ENCODE data around the gene SPEM1.

The SPEM1 gene

DNA sequence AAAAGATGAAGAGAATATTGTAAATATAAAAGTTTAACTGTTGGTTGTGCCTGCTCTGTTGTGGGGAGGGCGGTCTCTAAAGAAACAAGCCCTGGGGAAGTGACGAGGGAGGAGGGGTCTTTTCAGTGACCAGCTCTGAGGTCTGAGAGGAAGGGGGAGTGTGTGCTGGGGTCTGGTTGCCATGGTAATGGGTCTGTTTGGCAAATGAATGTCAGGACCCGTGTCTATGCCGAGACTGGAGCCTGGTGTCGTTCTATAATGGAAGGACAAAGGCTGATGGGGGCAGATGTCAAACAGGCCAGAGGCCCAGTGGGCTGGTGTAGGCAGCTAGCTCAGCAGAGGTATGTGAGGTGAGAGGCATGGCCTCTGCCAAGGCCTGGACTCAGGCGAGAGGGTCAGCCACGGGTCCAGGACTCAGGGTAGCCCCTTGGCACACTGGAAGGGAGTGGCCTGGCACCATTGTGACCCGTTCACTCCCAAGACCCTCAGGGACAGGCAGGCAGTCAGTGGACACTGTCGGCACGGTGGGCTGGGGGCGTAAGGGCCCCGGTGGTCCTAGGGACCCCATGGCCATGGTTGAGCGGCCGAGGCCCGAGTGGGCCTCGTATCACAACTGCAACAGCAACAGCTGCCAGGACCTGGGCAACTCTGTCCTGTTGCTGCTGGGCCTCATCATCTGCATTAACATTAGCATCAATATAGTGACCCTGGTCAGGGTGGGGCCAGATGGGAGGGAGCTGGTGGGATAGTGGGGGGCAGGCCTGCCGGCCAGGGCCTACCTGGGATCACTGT is at the start of gene SPEM1:
TSS of gene SPEM1 (plus strand) at position 506 of the 792 bp plus-strand sequence. CDS start at position 567, 61 bp downstream.
- no peak for DNase-seq

DNA sequence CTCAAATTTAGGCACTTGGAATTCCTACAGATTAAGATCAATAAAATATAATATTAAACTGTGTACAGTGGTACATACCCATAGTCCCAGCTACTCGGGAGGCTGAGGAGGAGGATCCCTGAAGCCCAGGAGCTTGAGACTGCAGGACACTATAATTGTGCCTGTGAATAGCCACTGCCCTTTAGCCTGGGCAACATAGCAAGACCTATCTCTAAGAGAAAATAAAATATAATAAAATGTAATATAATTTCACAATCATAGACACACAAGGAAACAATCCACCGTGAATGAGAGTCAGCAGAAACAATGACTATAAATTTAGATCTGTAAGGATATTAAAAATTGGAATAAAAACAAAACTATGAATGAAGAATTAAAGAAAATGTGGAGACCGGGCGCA is 49.3 kb upstream of the SPEM1 start:
- no peak for DNase-seq

- no peak for DNase-seq
These were observed 45.8 kb upstream of the SPEM1 start for GRCh38 chr17:7374353-7374752.

DNA sequence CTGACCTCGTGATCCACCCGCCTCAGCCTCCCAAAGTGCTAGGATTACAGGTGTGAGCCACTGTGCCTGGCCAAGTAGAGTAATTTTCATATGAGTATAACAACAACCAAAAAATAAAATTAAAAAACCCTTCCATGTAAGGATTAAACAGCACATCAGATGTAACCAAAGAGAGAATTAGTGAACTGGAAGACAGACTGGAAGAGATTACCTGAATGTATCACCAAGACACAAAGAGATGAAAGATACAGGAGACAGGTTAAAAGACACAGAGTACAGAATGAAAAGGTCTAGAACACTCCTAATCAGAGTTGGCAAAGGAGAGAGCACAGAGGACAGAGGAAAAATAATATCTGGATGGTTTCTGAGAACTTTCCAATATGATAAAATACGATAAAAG is 41.0 kb upstream of the SPEM1 start:
- no peak for DNase-seq

- no peak for DNase-seq
These were observed 39.8 kb upstream of the SPEM1 start for GRCh38 chr17:7380321-7380720.

DNA sequence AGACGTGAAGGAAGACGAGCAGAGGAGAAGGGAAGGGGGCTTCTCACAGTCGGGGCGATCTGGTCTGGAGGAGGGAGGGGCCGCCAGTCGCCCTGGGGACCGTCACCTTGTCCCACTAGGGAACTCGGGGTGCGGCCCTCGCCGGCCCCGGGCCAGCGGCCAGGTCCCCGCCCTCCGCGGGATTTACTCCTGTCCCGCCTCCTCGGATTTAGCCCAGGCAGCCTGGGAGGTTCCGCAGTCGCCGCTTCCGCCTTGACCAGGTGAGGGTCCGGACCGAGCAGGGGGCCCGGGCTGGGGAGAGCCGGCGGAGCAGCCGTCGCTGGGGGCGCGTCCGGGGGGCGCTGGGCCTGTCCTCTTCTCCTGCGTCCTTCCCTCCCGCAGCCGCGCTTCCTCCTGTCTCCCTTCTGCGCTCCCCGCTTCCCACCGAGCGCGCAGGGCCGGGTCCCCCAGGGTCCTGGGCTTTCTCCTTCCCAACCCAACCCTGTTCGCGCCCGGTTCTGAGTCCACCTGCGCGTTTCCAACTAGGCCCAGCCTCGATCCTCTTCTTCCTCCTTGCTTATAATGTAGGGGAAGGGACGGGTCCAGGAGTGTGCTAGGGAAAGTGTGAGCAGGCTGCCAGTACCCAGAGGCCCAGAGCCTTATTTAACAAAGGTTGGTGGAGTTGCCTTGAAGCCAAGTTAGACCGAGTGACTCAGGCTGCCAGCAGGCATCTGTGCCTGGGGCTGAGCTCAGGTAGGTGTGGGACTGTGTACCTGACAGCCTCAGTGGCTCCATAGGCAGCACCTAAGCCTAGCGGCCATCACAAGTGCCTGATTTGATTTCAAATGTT is 39.1 kb upstream of the SPEM1 start, which contains the start of gene TNK1:
TSS of gene TNK1 (plus strand) at position 235 of the 829 bp plus-strand sequence. CDS start 1,838 bp downstream, outside the sequence.
- no peak for DNase-seq

- no peak for DNase-seq
These were observed 37.2 kb upstream of the SPEM1 start for GRCh38 chr17:7382901-7383300.

DNA sequence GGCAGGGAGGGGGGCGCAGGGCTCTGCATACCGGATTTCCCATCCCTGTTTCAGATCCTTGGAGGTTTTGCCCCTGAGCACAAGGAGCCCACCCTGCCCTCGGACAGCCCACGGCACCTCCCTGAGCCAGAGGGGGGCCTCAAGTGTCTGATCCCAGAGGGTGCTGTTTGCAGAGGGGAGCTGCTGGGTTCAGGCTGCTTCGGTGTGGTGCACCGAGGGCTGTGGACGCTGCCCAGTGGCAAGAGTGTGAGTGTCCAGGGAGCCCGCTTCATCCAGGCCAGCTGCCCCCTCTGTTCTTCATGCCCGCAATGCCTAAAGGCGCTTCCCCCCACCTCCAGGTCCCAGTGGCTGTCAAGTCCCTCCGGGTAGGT is 36.8 kb upstream of the SPEM1 start:
- no peak for DNase-seq

GRCh38 chr17:7383742-7384488 is 36.2 kb upstream of the SPEM1 start:
- no peak for DNase-seq

DNA sequence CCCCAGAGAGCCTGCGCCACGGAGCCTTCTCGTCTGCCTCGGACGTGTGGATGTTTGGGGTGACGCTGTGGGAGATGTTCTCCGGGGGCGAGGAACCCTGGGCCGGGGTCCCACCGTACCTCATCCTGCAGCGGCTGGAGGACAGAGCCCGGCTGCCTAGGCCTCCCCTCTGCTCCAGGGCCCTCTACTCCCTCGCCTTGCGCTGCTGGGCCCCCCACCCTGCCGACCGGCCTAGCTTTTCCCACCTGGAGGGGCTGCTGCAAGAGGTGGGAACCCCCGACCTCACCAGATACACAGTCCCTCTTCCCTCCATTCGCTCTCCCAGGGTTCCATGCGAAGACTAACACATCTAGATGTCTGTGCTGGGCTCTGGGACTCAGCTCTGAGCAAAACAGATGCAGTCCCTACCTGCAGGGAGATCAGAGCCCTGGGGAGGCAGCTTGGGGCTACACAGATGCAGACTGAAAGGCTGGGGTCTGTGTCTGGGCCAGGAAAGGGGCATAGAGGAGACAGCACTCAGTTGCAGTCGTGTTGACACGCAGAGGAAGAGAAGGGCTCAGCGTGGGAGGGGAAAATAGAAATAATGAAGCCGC is 35.5 kb upstream of the SPEM1 start:
- no peak for DNase-seq

- DNase-seq: no peak
These were observed 31.3 kb upstream of the SPEM1 start for GRCh38 chr17:7388856-7389255.

GRCh38 chr17:7389924-7390910 is 29.9 kb upstream of the SPEM1 start:
- DNase-seq: no peak

GRCh38 chr17:7391307-7391706 is 28.8 kb upstream of the SPEM1 start:
- no peak for DNase-seq

GRCh38 chr17:7392696-7393612 is 27.2 kb upstream of the SPEM1 start:
- no peak for DNase-seq

GRCh38 chr17:7393613-7394451 is 26.3 kb upstream of the SPEM1 start:
- DNase-seq: no peak

DNA sequence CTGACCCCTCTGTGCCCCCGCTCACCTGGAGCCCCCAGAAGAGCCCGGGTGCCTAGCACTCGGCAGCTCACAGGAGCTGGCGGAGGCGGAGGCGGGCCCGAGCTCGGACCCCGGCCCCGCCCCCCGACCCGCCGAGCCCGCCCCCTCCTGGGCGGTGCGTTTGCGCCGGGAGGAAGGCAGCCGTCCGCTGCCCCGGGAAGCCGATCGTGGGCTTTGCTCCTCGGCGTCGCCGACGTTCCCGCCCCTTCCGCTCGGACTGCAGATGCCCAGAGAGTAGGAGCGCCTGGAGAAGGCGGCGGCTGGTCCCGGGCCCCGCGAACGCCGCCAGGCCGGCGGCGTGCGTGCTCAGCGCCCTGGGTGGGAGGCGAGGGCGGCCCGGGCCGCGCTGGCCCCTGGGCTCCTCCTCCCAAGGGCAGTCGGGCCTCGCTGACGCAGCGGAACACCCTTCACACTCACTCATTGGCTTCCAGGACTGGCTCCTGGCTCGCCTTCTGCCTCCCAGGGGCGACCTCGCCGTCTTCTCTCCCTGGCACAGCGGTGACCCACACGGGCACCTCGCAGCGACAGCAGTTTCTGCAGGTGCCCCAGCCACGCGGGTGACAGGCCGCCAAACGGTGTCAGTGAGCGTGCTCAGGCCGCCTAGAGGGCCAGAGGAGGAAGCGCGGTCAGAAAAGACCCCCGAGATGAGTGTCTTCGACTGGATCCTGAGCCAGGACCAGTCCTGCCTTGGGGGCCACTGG is 25.5 kb upstream of the SPEM1 start, which contains the start of gene PLSCR3:
TSS of gene PLSCR3 (minus strand) at position 74 of the 740 bp plus-strand sequence. CDS start 415 bp downstream, outside the sequence.
- DNase-seq: peak; percentile 86

DNA sequence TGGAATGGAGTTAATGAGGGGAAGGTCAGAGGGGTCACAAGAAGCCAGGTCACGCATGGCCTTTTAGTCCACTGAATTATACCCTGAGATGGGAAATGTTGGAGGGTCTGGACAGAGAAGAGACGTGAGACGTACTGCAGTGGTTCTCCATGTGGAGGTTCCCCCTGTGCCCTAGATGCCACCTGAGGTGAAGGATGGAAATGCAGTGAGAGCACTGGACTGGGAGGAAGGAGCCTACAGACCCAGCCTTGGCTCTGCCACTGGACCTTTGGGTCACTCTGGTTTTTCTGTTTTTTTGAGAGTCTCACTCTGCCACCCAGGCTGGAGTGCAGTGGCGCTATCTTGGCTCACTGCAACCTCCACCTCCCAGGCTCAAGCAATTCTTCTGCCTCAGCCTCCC is 24.0 kb upstream of the SPEM1 start:
- DNase-seq: no peak

DNA sequence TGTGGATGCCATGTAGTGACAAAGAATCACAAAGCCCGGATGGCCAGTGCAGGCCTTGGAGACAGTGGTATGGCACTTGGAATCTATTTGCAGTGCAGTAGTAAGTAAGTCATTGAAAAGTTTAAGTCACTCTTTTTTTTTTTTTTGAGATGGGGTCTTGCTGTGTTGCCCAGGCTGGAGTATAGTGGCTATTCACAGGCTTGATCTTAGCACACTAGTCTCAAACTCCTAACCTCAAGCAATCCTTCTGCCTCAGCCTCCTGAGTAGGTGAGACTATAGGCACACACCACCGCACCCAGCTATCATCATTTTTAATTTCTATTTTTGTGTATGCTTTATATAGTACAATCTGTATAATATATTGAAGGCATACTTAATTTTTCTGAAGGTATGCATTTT is 21.5 kb upstream of the SPEM1 start:
- DNase-seq: no peak
